T-helper 1 cell (primary cell): ENCODE results near the gene FCHSD1.
A peak's percentile ranks its signal among the peaks of the same experiment; 100 is the strongest.

Source experiments
- DNase-seq, 5 donors: peaks; one replicate each; pipeline ENCODE4 v3.0.0-alpha.2; 2012 to 2020

The FCHSD1 gene

DNA sequence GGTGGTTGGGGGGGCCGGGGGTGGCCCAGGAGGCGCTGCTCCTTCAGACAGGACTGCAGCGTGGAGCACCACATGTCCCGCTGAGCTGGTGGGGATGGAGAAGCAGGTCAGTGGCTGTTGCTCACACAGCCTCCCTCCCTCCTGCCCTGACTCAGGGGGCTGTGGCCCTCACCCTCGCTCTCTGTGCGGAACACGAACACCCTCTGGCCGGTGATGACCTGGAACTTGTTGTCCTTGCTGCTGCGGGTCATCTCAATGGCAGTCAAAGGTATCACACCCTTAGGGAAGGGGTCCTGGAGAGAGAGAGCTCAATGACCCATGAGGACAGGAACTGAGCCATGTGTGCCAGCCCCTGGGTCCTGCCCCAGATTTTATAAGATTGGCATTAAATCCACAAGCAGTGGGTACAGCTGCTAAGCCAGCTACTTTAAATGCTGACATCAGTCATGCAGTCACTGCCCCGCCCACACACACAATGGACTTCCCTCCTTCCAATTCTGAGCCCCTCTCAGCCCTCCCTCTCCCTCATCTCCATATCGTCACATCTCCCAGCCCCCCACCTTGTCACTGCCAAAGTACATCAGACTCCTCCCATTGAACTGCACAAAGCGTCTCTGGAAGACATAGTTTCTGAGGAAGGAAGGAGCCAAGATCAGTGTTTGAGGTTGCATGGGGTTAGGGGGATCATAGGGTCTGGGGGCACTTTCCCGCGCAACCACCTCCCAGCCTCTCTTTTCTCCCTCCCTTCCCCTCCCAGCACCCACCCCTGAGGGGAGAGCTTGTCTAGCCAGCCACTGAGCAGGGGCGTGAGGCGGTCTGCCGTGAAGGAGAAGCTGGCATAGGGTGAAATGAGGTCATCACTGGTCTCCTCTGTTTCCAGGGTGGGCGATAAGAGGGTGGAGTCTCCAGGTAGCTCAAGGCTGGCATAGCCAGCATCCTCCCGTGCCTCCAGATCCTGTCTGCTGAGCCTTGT is 21.9 kb upstream of the FCHSD1 start:
- DNase-seq: no peak

DNA sequence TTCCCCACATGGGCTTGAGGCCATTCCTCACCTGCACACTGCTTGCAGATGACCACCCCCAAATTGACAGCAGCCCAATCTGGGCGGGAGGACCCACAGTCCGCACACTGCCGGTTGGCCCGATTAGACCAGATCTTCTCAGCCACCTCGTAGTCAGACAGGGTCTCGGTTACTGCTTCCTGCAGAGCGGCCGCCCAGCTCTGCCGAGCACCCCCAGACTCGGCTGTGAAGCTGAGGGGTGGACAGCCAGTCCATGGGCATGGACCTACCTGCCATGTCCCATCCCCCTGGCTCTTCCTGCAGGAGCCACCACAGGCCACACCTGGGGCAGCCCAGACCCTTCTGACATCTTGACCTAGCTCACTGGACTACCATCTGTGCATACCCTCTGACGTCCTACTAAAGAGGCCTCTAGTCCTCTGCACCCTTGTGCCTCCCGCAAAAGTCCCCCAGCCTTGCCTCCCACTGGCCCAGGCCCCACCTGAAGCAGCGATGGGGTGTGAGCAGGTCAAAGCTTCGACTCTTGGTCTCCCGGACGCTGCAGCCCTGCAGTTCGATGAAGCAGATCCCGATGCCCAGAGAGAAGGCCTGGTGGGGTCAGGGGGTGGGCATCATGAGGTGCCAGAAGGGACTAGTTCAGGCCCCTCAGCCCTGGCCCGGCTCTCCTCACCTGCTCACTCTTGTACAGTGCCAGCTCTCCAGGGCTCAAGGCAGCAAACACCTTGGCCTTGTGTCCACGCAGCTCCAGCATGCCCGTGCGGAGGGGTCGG is 21.0 kb upstream of the FCHSD1 start:
- DNase-seq: no peak

- no peak for DNase-seq
Measured at GRCh38 chr5:141669520-141669919, 18.3 kb upstream of the FCHSD1 start.

DNA sequence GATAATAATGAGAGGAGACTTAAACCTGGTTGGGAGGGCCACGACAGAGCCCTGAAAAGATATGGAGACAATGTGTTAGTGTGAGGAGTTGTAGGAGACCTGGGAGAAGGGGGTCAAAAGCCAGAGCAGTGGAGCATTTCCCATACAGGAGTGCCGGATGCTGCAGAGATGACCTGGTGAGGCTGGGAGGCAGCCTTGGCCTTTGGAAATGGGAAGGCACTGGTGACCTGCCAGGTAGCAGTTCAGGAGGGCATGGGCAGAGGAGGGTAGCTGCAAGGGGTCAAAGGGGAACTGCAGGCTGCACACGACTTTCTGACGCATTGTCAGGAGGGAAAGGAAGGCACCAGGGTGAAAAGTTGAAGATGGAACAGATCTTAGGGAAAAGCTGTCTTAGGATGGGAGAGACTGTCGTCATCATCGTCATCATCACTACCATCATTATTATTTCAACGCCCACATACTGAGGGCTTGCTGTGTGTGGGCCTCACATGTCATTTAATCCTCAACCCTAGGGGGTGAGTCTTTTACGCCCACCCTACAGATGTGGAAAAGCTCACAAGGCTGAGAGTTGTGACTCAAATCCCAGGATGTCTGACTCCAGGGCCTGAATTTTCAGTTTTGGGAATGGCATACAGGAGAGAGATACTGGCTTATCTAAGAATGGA is 17.5 kb upstream of the FCHSD1 start:
- no peak for DNase-seq

DNA sequence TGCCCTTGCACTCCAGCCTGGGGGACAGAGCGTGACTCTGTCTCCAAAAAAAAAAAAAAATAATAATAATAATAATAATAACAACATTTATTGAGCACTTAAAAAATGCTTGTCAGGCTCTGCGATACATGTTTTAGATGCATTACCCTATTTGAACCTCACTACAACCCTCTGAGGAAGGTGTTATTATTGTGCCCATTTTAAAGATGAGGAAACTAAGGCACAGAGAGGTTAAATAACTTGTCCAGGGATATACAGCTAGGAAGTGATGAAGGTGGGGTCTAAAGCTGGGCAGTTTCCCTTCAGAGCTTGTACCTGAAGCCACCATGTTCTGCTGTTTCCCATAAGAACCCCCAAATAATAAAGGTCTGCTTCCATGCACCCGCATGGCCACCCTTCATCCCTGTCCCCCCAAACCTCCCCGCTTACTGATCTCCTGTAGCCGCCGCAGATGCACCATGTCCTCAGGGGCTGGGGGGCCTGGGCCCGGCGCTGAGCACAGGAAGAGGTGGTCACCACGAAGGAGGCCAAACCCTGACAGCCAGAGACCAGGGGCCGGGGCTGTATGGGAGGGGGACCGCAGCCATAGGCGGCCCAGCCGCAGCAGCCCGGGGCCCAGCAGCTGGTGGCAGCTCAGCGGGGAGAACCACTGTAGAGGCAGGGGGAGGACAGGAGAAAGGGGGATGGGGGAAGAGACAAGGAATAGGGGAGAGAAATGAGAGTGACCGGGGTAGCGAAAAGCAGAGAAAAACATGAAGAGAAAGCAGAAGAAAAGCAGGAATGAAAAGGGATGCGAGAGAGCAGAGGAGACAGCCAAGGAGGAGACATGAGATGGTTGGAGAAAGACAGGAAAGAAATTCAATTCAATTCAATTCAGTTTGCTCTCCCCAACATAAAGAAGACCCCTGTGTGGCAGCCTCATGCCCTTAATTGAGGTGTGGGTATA is 15.1 kb upstream of the FCHSD1 start:
- no peak for DNase-seq

DNA sequence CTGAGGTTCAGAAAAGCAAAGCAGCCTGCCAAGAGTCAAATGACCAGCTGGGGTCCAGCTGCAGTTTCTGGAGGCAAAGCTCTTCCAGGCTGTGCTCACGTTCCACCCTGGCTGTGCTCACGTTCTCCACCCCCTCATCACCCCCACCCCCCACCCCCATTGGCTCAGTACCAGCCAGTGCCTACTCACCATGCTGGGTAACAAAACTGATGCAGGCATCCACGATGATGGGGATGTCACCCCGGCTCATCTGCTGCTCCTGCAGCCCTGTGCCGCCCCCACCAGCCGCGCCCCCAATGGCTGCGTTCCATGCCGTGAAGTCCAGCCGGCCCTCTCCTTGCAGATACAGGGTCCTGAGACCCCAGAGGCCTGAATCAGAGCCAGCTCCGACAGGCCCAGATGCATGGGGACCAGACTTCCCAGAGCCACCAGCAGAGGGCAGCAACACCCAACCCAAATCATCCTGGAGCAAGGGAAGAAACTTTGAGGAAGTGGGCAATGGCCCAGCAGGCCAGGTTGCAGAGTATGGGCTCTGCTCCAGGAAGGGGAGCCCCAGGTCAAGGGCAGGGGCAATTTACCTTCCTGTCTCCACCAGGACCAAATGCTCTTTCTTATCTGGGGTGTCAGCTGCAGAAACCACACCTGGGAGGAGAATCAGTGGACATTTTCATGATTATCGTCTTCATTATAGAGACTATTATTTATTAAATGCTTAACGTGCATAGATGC is 13.7 kb upstream of the FCHSD1 start:
- DNase-seq: peak; percentile 37 to 66 (median 54)

- no peak for DNase-seq
Measured at GRCh38 chr5:141663506-141663905, 12.3 kb upstream of the FCHSD1 start.

DNA sequence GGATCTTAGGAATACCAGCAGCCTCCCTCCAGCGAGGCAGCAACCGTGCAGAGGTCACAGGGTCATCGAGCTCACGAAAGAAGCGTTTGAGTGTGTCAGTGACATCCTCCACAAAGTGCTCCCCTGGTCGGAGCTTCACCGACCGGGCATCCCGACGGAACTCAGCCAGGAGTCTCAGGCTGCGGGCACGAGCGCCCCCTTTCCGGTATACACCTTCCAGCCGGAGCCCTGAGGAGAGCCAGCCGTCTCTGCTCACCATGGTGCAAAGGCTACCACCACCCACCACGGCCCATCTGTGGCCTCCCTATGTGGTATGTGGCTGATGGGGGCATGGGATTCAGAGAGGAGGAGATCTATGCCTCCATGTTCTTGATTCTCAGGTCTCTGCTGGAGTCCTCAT is 10.8 kb upstream of the FCHSD1 start:
- no peak for DNase-seq

DNA sequence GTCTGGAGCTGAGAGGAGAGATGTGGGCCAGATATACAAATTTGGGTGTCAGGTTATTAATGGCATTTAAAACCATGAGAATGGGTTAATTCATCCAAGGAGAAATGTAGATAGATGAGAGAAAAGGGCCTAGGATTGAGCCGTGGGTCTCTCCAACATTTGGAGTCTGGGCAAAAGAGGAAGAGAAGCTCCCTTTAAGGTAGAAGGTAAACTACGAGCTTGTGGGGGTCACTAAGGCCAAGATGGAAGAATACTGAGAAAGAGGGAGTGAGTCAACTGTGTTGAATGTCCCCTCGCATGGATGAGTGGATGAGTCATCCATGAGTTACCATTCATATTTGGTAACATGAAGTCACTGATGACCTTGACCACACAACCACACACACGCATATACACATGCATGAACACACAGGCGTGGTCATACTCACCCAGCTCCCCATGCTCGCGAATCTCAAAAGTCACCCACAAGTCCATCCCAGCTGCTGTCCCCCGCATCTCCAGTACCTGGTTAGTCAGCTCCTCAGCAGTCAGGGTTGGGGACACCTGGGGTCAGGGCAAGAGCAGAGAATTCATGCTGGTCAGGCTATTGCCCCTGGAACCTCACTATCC is 6.8 kb upstream of the FCHSD1 start:
- no peak for DNase-seq

- DNase-seq: no peak
Measured at GRCh38 chr5:141657404-141657803, 6.2 kb upstream of the FCHSD1 start.

GRCh38 chr5:141656396-141656795 is 5.2 kb upstream of the FCHSD1 start:
- no peak for DNase-seq

- DNase-seq: no peak
Measured at GRCh38 chr5:141655020-141655419, 3.8 kb upstream of the FCHSD1 start.

DNA sequence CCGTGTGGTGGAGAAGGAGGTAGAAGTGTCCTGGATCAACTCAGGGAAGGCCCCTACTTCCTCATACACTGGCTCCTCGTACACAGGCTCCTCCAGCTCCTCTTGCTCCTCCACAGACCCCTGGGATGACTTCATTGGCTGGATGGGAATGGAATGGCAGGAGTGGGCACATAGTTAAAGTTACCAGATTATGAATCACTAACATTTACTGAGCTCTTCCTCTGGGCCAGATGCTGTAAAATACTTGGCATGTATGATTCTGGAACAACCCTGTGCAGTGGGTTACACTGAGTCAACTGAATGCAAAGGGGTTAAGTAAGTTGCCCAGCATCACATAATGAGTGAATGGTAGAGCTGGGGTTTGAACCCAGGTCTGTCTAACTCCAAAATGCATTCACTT is 3.1 kb upstream of the FCHSD1 start:
- DNase-seq: no peak

DNA sequence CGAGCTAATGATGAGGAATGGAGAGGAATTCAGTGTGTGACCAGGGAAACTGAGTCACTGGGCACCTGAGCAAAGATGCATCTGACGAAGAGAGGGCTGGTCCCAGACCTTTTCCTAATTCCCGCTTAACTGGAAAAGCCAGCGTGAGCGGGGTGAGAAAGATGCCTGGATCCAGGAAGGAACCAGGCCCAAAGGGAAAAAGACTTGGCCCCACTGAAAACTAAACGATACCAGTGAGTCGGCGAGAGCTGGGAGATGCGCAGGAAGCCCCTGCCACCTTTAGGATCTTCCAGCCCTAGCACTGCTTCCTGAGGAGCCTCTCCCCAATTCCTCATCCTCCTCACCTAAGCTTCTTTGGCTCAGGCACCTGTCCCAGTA is 499 bp upstream of the FCHSD1 start:
- no peak for DNase-seq

- no peak for DNase-seq
Measured at GRCh38 chr5:141649972-141650371, 1.2 kb downstream of the FCHSD1 start.

- DNase-seq: no peak
Measured at GRCh38 chr5:141649056-141649688, 2.0 kb downstream of the FCHSD1 start.

DNA sequence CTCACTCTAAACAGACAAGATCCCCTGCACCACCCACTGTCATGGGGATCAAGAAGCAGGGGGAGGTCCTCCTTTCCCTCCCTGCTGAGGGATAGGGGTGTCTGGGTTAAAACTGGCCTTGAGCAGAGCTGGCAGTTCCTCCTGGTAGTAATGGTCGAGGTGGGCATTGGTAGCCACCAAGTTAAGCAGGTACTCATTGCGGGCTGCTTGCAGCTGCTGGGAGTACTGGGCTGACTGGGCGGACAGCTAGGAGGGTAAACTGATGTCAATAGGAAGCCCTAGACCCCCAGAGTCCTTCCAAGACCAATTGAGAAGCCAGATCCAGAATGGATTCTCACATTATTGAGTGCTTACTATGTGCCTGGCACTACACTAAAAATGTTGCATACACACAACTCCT is 3.4 kb downstream of the FCHSD1 start:
- DNase-seq: no peak

- DNase-seq: no peak
Measured at GRCh38 chr5:141647242-141647641, 4.0 kb downstream of the FCHSD1 start.

DNA sequence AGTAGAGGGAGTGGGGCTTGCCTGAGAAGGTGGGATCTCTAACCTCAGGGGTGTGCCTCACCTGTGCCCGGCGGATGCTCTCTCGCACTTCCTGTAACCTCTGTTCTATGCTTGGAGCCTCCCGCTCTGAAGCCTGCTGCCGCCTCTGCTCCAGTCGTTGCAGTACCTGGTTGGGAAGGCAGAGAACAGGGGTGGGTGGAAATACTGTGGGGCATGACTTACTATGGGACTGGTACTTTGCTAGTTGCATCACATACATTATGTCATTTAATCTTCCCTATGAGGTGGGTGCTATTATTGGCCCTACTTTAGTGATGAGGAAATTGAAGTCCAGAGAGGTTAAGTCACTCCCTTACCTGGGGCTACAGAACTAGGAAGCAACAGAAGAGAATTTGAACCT is 5.2 kb downstream of the FCHSD1 start:
- DNase-seq: no peak

GRCh38 chr5:141641634-141642267 is 9.5 kb downstream of the FCHSD1 start:
- DNase-seq: peak in 1 of 5 donors; percentile 65
